Measurements from ENCODE around the gene WNT11.

Gene WNT11

GRCh38 chr11:76229690-76230240, 23.5 kb upstream of the WNT11 start:
- Histone ChIP-seq H3K36me3 (ENCODE audit: insufficient read depth, low read length) (no peaks in the 10 kb centered on the region), H3K27me3 (ENCODE audit: control insufficient read depth in 1 of 2, insufficient read depth in 2 of 2, low read length in 2 of 2) (no peaks in the 10 kb centered on the region), H3K4me1 (ENCODE audit: insufficient read depth, low read length) (peaks cover 6% of the 10 kb centered on the region), H3K9ac (ENCODE audit: low read length) (no peak overlapping the region), H3K4me3 (ENCODE audit: low read depth in 1 of 2, low read length in 2 of 2) (no peak overlapping the region), H3K9me3 (ENCODE audit: low read length) (no peaks in the 10 kb centered on the region), H3K27ac (ENCODE audit: low read depth, low read length) (no peak overlapping the region)

GRCh38 chr11:76228875-76229149, 22.5 kb upstream of the WNT11 start:
- Histone ChIP-seq H3K27me3 (ENCODE audit: control insufficient read depth in 1 of 2, insufficient read depth in 2 of 2, low read length in 2 of 2) (no peaks in the 10 kb centered on the region), H3K9ac (ENCODE audit: low read length) (no peak overlapping the region), H3K27ac (ENCODE audit: low read depth, low read length) (no peak overlapping the region), H3K4me3 (ENCODE audit: low read depth in 1 of 2, low read length in 2 of 2) (no peak overlapping the region), H3K9me3 (ENCODE audit: low read length) (no peaks in the 10 kb centered on the region), H3K36me3 (ENCODE audit: insufficient read depth, low read length) (no peaks in the 10 kb centered on the region), H3K4me1 (ENCODE audit: insufficient read depth, low read length) (peaks cover 2% of the 10 kb centered on the region)

- no peaks in the 10 kb centered on the region for H3K4me1 ChIP-seq (ENCODE audit: insufficient read depth, low read length)
- H3K27ac ChIP-seq (ENCODE audit: low read depth, low read length) = no peak overlapping the region
- no peaks in the 10 kb centered on the region for H3K36me3 ChIP-seq (ENCODE audit: insufficient read depth, low read length)
- H3K9me3 ChIP-seq (ENCODE audit: low read length) = no peaks in the 10 kb centered on the region
- no peak overlapping the region for H3K9ac ChIP-seq (ENCODE audit: low read length)
- no peaks in the 10 kb centered on the region for H3K27me3 ChIP-seq (ENCODE audit: control insufficient read depth in 1 of 2, insufficient read depth in 2 of 2, low read length in 2 of 2)
- H3K4me3 ChIP-seq (ENCODE audit: low read depth in 1 of 2, low read length in 2 of 2) = no peak overlapping the region
These were observed 22.0 kb upstream of the WNT11 start for GRCh38 chr11:76228071-76228874.

GRCh38 chr11:76226626-76227025, 20.3 kb upstream of the WNT11 start:
- no peak overlapping the region for H3K4me3 ChIP-seq (ENCODE audit: low read depth in 1 of 2, low read length in 2 of 2)
- H3K4me1 ChIP-seq (ENCODE audit: insufficient read depth, low read length) = no peaks in the 10 kb centered on the region
- H3K9me3 ChIP-seq (ENCODE audit: low read length) = no peaks in the 10 kb centered on the region
- no peak overlapping the region for H3K9ac ChIP-seq (ENCODE audit: low read length)
- H3K36me3 ChIP-seq (ENCODE audit: insufficient read depth, low read length) = no peaks in the 10 kb centered on the region
- H3K27ac ChIP-seq (ENCODE audit: low read depth, low read length) = no peak overlapping the region
- no peaks in the 10 kb centered on the region for H3K27me3 ChIP-seq (ENCODE audit: control insufficient read depth in 1 of 2, insufficient read depth in 2 of 2, low read length in 2 of 2)

DNA sequence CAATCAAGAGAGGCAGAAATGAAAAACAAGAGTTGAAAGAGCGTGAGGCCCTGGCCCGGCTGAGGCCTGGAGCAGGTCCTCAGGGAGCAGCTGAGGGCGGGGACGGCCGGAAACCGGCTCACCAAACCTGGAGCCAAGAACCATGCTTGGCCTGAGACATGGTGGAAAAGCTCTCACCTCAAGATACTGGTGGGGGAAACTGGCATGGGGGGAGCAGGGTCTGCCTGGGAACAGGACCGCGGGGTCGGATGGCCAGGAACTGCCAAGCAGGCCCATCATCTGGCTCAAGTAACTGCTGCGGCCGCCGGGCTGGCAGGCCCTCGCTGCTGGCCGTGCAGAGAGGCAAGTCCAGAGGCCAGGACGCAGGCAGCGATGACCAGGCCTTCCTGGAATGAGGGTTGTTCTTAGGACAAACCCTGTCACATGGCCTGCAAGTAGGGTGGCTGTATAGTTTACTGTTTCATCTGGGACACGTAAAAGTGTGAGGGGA, 18.9 kb upstream of the WNT11 start:
- no peaks in the 10 kb centered on the region for H3K36me3 ChIP-seq (ENCODE audit: insufficient read depth, low read length)
- H3K9me3 ChIP-seq (ENCODE audit: low read length) = no peaks in the 10 kb centered on the region
- H3K4me1 ChIP-seq (ENCODE audit: insufficient read depth, low read length) = no peaks in the 10 kb centered on the region
- H3K27me3 ChIP-seq (ENCODE audit: control insufficient read depth in 1 of 2, insufficient read depth in 2 of 2, low read length in 2 of 2) = no peaks in the 10 kb centered on the region
- no peak overlapping the region for H3K9ac ChIP-seq (ENCODE audit: low read length)
- no peak overlapping the region for H3K27ac ChIP-seq (ENCODE audit: low read depth, low read length)
- H3K4me3 ChIP-seq (ENCODE audit: low read depth in 1 of 2, low read length in 2 of 2) = no peak overlapping the region

DNA sequence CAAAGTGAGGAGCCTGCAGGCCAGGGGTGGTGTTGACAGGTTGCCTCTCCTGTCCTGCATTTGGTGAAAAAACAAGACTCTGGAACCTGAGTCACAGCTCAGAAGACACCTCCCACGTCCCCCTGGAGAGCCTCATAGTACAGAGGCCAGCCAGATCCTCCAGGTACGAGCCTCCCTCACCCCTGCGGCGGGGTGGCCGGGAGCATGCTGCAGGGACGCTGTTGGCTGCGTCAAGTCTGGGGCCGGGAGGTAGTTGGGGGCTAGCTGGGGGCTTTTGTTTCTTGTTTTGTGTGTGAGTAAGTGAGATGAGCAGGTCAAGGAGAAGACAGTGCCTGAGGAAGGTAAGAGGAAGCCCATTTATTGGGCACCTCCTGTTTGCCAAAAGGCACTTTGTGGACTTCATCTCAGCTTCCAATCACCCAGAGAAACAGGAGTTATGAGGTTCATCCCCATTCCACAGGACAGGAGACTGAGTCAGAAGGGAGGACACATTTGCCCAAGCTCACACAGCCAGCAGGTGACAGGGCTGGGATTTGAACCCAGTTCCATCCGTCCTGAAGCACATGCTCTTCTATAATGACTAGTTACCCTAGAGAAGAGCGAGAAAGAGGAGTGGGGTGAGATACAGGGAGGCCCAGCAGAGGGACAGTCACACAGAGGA, 18.3 kb upstream of the WNT11 start:
- H3K36me3 ChIP-seq (ENCODE audit: insufficient read depth, low read length) = no peaks in the 10 kb centered on the region
- no peaks in the 10 kb centered on the region for H3K4me1 ChIP-seq (ENCODE audit: insufficient read depth, low read length)
- H3K4me3 ChIP-seq (ENCODE audit: low read depth in 1 of 2, low read length in 2 of 2) = no peak overlapping the region
- H3K9ac ChIP-seq (ENCODE audit: low read length) = no peak overlapping the region
- H3K27me3 ChIP-seq (ENCODE audit: control insufficient read depth in 1 of 2, insufficient read depth in 2 of 2, low read length in 2 of 2) = no peaks in the 10 kb centered on the region
- H3K27ac ChIP-seq (ENCODE audit: low read depth, low read length) = no peak overlapping the region
- no peaks in the 10 kb centered on the region for H3K9me3 ChIP-seq (ENCODE audit: low read length)

- Histone ChIP-seq H3K27me3 (ENCODE audit: control insufficient read depth in 1 of 2, insufficient read depth in 2 of 2, low read length in 2 of 2) (no peaks in the 10 kb centered on the region), H3K36me3 (ENCODE audit: insufficient read depth, low read length) (no peaks in the 10 kb centered on the region), H3K4me3 (ENCODE audit: low read depth in 1 of 2, low read length in 2 of 2) (no peak overlapping the region), H3K4me1 (ENCODE audit: insufficient read depth, low read length) (no peaks in the 10 kb centered on the region), H3K27ac (ENCODE audit: low read depth, low read length) (no peak overlapping the region), H3K9me3 (ENCODE audit: low read length) (no peaks in the 10 kb centered on the region), H3K9ac (ENCODE audit: low read length) (no peak overlapping the region)
These were observed 15.1 kb upstream of the WNT11 start for GRCh38 chr11:76221365-76221764.

- H3K4me3 ChIP-seq (ENCODE audit: low read depth in 1 of 2, low read length in 2 of 2) = no peak overlapping the region
These were observed 12.9 kb upstream of the WNT11 start for GRCh38 chr11:76219243-76219642.

DNA sequence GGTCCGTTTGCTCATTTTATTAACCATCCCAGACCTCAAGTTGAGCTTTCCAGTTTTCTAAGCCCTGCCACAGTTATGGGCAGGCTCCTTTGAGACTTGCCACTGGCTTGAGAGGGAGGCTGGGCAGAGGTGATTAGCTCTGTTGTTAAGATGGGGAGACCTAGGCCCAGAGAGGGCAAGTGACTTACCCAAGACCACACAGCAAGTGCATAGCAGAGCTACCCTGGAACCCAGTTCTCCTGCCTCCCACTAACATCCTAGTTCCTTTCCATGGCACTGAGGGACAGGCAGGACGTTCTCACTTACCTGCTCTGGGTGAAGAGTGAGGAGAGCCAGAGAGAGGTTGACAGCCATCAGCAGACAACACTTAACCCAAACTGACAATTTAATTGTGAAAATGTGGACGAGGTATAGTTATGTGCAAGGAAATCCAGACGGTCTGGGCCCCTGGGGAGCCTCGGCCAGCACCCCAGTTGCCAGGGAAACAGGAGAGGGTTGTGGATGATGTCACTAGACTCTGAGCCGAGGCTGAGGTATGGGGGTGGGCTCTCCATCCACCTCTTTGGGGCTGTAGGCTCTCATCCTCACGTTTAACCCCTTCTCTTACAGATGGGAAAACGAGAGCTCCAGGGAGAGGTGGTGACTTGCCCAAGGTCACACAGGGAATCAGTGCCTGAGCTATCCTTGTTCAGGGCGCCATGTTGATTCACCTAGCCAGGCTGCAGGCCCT, 12.3 kb upstream of the WNT11 start:
- Histone ChIP-seq H3K27me3 (ENCODE audit: control insufficient read depth in 1 of 2, insufficient read depth in 2 of 2, low read length in 2 of 2) (no peaks in the 10 kb centered on the region), H3K4me1 (ENCODE audit: insufficient read depth, low read length) (no peaks in the 10 kb centered on the region), H3K36me3 (ENCODE audit: insufficient read depth, low read length) (no peaks in the 10 kb centered on the region), H3K9me3 (ENCODE audit: low read length) (no peaks in the 10 kb centered on the region), H3K4me3 (ENCODE audit: low read depth in 1 of 2, low read length in 2 of 2) (no peak overlapping the region), H3K9ac (ENCODE audit: low read length) (no peak overlapping the region), H3K27ac (ENCODE audit: low read depth, low read length) (no peak overlapping the region)

More at GRCh38 chr11:76219243-76219642, 12.9 kb upstream of the WNT11 start:
- Histone ChIP-seq H3K27ac (ENCODE audit: low read depth, low read length) (no peak overlapping the region), H3K9ac (ENCODE audit: low read length) (no peak overlapping the region), H3K9me3 (ENCODE audit: low read length) (no peaks in the 10 kb centered on the region), H3K27me3 (ENCODE audit: control insufficient read depth in 1 of 2, insufficient read depth in 2 of 2, low read length in 2 of 2) (no peaks in the 10 kb centered on the region), H3K36me3 (ENCODE audit: insufficient read depth, low read length) (no peaks in the 10 kb centered on the region), H3K4me1 (ENCODE audit: insufficient read depth, low read length) (no peaks in the 10 kb centered on the region)

- no peak overlapping the region for H3K27ac ChIP-seq (ENCODE audit: low read depth, low read length)
- H3K4me3 ChIP-seq (ENCODE audit: low read depth in 1 of 2, low read length in 2 of 2) = no peak overlapping the region
- no peaks in the 10 kb centered on the region for H3K36me3 ChIP-seq (ENCODE audit: insufficient read depth, low read length)
- no peaks in the 10 kb centered on the region for H3K27me3 ChIP-seq (ENCODE audit: control insufficient read depth in 1 of 2, insufficient read depth in 2 of 2, low read length in 2 of 2)
- H3K9ac ChIP-seq (ENCODE audit: low read length) = no peak overlapping the region
- H3K9me3 ChIP-seq (ENCODE audit: low read length) = no peaks in the 10 kb centered on the region
- no peaks in the 10 kb centered on the region for H3K4me1 ChIP-seq (ENCODE audit: insufficient read depth, low read length)
These were observed 11.4 kb upstream of the WNT11 start for GRCh38 chr11:76217653-76218160.

All from muscle layer of colon (tissue), 2 donors.